HepG2 (cell line): Measurements from ENCODE around the gene SGSH. TPM values are rescaled to one million over a fixed set of nuclear protein-coding genes. Genes with fewer than 3 reads are reported as not detected.
A peak's percentile ranks its signal among the peaks of the same experiment; 100 is the strongest.

Source experiments
- AFF4 ChIP-seq: sonication (generic); formaldehyde crosslinking; IDR thresholded peaks from 2 replicates; pipeline ENCODE4 v1.4.0; 2020; ENCODE audit warnings: missing genetic modification reagents
- ATAD3A ChIP-seq: sonication (generic); formaldehyde crosslinking; IDR thresholded peaks from 2 replicates; pipeline ENCODE4 v1.4.0; 2020; ENCODE audit warnings: missing genetic modification reagents
- CSRNP1 ChIP-seq: sonication (generic); formaldehyde crosslinking; IDR thresholded peaks from 2 replicates; pipeline ENCODE4 v1.8.1; 2023; ENCODE audit warnings: mild to moderate bottlenecking, missing genetic modification reagents
- DMAP1 ChIP-seq: IDR thresholded peaks from 2 replicates; pipeline ENCODE4 v1.6.1; 2016
- EP300 ChIP-seq, 3 experiments: sonication (generic) in 1 of 3; formaldehyde crosslinking in 1 of 3; IDR thresholded peaks; 2 replicates each; pipeline versions ENCODE4 v1.5.1 to v1.6.1; 2011 to 2020; ENCODE audit warnings: low read depth in 2 of 3, low read length in 2 of 3, borderline replicate concordance in 1 of 3, improper control_type of control experiment in 1 of 3, mild to moderate bottlenecking in 1 of 3, missing genetic modification reagents in 1 of 3, moderate library complexity in 1 of 3
- GTF2F1 ChIP-seq: fragments of 150-350 bp; IDR thresholded peaks from 2 replicates; pipeline ENCODE4 v1.6.1; 2014; ENCODE audit warnings: low read length
- HOXA7 ChIP-seq: sonication (generic); formaldehyde crosslinking; IDR thresholded peaks from 2 replicates; pipeline ENCODE4 v1.8.1; 2022; ENCODE audit warnings: mild to moderate bottlenecking, missing genetic modification reagents, moderate library complexity
- HOXA9 ChIP-seq: sonication (generic); formaldehyde crosslinking; IDR thresholded peaks from 2 replicates; pipeline ENCODE4 v1.8.1; 2022; ENCODE audit warnings: missing genetic modification reagents, mild to moderate bottlenecking, moderate library complexity, borderline replicate concordance
- KDM2A ChIP-seq: sonication (generic); formaldehyde crosslinking; IDR thresholded peaks from 2 replicates; pipeline ENCODE4 v1.4.0; 2020; ENCODE audit warnings: low read depth, missing genetic modification reagents, borderline replicate concordance
- SRF ChIP-seq: IDR thresholded peaks from 2 replicates; pipeline ENCODE4 v1.6.1; 2011; ENCODE audit warnings: mild to moderate bottlenecking, low read depth, low read length, moderate library complexity
- ZBED4 ChIP-seq: sonication (generic); formaldehyde crosslinking; IDR thresholded peaks from 2 replicates; pipeline ENCODE4 v1.4.0; 2020; ENCODE audit warnings: missing genetic modification reagents, borderline replicate concordance
- ZNF121 ChIP-seq: sonication (generic); formaldehyde crosslinking; IDR thresholded peaks from 2 replicates; pipeline ENCODE4 v1.5.0; 2020; ENCODE audit warnings: mild to moderate bottlenecking, missing genetic modification reagents
- ZNF331 ChIP-seq: sonication (generic); formaldehyde crosslinking; IDR thresholded peaks from 2 replicates; pipeline ENCODE4 v1.4.0; 2020; ENCODE audit warnings: missing genetic modification reagents
- ZNF441 ChIP-seq: sonication (generic); formaldehyde crosslinking; IDR thresholded peaks from 2 replicates; pipeline ENCODE4 v1.7.0; 2021; ENCODE audit warnings: missing genetic modification reagents, borderline replicate concordance
- ZSCAN9 ChIP-seq: IDR thresholded peaks from 2 replicates; pipeline ENCODE4 v1.6.1; 2016; ENCODE audit warnings: borderline replicate concordance
- polyA plus RNA-seq, 8 experiments: library from polyadenylated mRNA; depleted of rRNA in 3 of 8; stranded (reverse) in 7 of 8; unstranded in 1 of 8; fragments of >200 nt; fragmentation: Illumina TruSeq in 4 of 8; extraction: Trizol in 4 of 8; gene quantifications; 2 replicates each; pipeline versions ENCODE4 v1.2.1 to v1.2.3, GENCODE V29; 2011 to 2016; ENCODE audit warnings: low read depth in 4 of 8, missing spikeins in 1 of 8, mixed read lengths in 1 of 8; ENCODE audit not compliant: insufficient read depth in 1 of 8
- total RNA-seq, 5 experiments: library from RNA; depleted of rRNA; stranded (reverse); fragments of >200 nt; fragmentation: Illumina TruSeq; extraction: Trizol; gene quantifications; 2 replicates each; pipeline ENCODE4 v1.2.3, GENCODE V29; 2016; ENCODE audit warnings: low read depth in 1 of 5

SGSH gene
- total and polyA plus RNA-seq, 2 of the 13 experiments (the other 11 are each of a cell fraction or from before 2014, with no cell fraction given): 12.2 to 17.6 TPM

GRCh38 chr17:80261159-80261894 lies 41.2 kb upstream of the SGSH start (continued):
- peak; percentile 85; the same call in 1 of the 2 replicates for TF ChIP-seq CSRNP1 (CRISPR knock-in tag)
- peak; percentile 90 for TF ChIP-seq KDM2A
- TF ChIP-seq EP300 (IDR thresholded peaks at IDR 0.05; ENCODE audit: low read depth in 2 of 2, low read length in 2 of 2): peak in 1 of 2 experiments; percentile 81; a peak in 3 of 4 replicates
- TF ChIP-seq EP300 (CRISPR knock-in tag; IDR thresholded peaks at IDR 0.05; ENCODE audit: borderline replicate concordance): peak; percentile 94
- TF ChIP-seq HOXA9 (CRISPR knock-in tag): no peak
- no peak for TF ChIP-seq HOXA7 (CRISPR knock-in tag)
- peak; percentile 80; the same call in 1 of the 2 replicates for TF ChIP-seq AFF4 (CRISPR knock-in tag)
- peak; percentile 81; the same call in 1 of the 2 replicates for TF ChIP-seq ZBED4 (CRISPR knock-in tag)
- TF ChIP-seq ZNF441 (CRISPR knock-in tag): 0 out of 2 replicates have a peak, but pooled peaks have one; percentile 15
- TF ChIP-seq ZNF121 (CRISPR knock-in tag): 0 out of 2 replicates have a peak, but pooled peaks have one; percentile 44
- peak; percentile 92 for TF ChIP-seq DMAP1 (CRISPR knock-in tag)
- TF ChIP-seq ZNF331 (CRISPR knock-in tag): peak; percentile 90
- TF ChIP-seq ZSCAN9: no peak; the same call in 1 of the 2 replicates
- TF ChIP-seq SRF: no peak
- no peak for TF ChIP-seq ATAD3A
- no peak for TF ChIP-seq GTF2F1
